A673 (cell line): Measurements from ENCODE around the gene TEX44.

Experiments
- CTCF ChIP-seq: fragments of 300-800, 200-600 bp; sonication (generic); conservative IDR thresholded peaks from 2 replicates; pipeline ENCODE4 v1.5.1; 2017; ENCODE audit warnings: low read depth, mild to moderate bottlenecking, antibody characterized with exemption, low read length, moderate library complexity, mixed read lengths
- EZH2 ChIP-seq: fragments of 200-600 bp; sonication (generic); IDR thresholded peaks from 2 replicates; pipeline ENCODE4 v1.6.1; 2017; ENCODE audit warnings: borderline replicate concordance, low read depth, mild to moderate bottlenecking, mixed read lengths, antibody characterized with exemption, low read length; ENCODE audit not compliant: poor library complexity, severe bottlenecking

GRCh38 chr2:231545105-231545902, 47.4 kb upstream of the TEX44 start:
- TF ChIP-seq CTCF (no peak), EZH2 (no peak)
